Left ventricle myocardium inferior (tissue), 1 donor: ENCODE measurements around the gene NUP98. TPM values are rescaled to one million over a fixed set of nuclear protein-coding genes. Genes with fewer than 3 reads are reported as not detected.
"Not testable (repeated sequence)": the region's sequence is repeated elsewhere in the genome, so short reads cannot be mapped to it uniquely, and the experiment has no call there.

Source experiments
- DNase-seq: peaks from one replicate; pipeline ENCODE4 v3.0.0-alpha.2; 2020
- H3K27ac ChIP-seq: fragments of 200-600 bp; replicated peaks from 2 replicates; pipeline ENCODE4 v1.8.0; 2021
- H3K27me3 ChIP-seq: fragments of 200-600 bp; 2 replicates; pipeline ENCODE4 v1.8.0; 2021; ENCODE audit warnings: low read depth
- H3K36me3 ChIP-seq: fragments of 200-600 bp; 2 replicates; pipeline ENCODE4 v1.8.0; 2021
- H3K4me1 ChIP-seq: fragments of 200-600 bp; 2 replicates; pipeline ENCODE4 v1.8.0; 2021
- H3K4me3 ChIP-seq: fragments of 200-600 bp; 2 replicates; pipeline ENCODE4 v1.8.0; 2021; ENCODE audit warnings: mild to moderate bottlenecking, moderate library complexity
- H3K9me3 ChIP-seq: fragments of 200-600 bp; replicated peaks from 2 replicates; pipeline ENCODE4 v1.8.0; 2021
- intact Hi-C: fragments of 100-400 bp; cut with micrococcal nuclease; formaldehyde crosslinking; loops from one replicate; pipeline ENCODE4 v1.11.0; 2022
- total RNA-seq: library from RNA; stranded (reverse); fragmentation: NEBNext Ultra II Directional; extraction: Animal tissue kit (Norgen Biotek cat#: 25700); gene quantifications from one replicate; pipeline ENCODE4 v1.2.1, GENCODE V29; 2021
- TF ChIP-seq, protein P1 (sequence below): fragments of 200-600 bp; IDR thresholded peaks from 2 replicates; pipeline ENCODE4 v1.8.0; 2021; ENCODE audit warnings: antibody characterized with exemption, mild to moderate bottlenecking, borderline replicate concordance
- donor health status: DM: no; HTN: yes; CAD: no; lungs with severe emphysema.

Gene NUP98
- total RNA-seq, 1 donor from 2014 or later = 37.3 TPM

DNA sequence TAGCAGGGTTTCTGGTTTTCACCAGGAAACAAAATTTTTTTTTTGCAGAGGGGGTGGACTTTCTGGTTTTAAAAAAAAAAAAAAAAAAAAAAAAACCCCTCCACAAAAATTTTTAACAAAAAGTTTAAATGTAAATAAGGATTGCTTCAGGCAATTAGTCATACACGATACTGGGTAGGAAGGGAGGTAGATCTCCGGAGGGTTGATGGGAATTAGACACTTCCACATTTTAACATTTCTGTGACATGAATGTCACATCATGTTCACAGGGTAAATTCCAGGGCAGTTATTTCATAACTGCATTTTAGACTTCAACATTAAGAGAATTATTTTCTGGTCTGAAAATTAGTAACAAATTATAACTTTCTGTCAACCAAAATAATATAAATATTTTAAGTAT, 15.9 kb downstream of the NUP98 start:
- intact Hi-C loops = no loop called here
- TF ChIP-seq, protein P1, sequence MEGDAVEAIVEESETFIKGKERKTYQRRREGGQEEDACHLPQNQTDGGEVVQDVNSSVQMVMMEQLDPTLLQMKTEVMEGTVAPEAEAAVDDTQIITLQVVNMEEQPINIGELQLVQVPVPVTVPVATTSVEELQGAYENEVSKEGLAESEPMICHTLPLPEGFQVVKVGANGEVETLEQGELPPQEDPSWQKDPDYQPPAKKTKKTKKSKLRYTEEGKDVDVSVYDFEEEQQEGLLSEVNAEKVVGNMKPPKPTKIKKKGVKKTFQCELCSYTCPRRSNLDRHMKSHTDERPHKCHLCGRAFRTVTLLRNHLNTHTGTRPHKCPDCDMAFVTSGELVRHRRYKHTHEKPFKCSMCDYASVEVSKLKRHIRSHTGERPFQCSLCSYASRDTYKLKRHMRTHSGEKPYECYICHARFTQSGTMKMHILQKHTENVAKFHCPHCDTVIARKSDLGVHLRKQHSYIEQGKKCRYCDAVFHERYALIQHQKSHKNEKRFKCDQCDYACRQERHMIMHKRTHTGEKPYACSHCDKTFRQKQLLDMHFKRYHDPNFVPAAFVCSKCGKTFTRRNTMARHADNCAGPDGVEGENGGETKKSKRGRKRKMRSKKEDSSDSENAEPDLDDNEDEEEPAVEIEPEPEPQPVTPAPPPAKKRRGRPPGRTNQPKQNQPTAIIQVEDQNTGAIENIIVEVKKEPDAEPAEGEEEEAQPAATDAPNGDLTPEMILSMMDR = no peak
- Histone ChIP-seq H3K4me1 (peaks cover 31% of the 10 kb centered on the region), H3K9me3 (no peaks in the 10 kb centered on the region), H3K36me3 (peaks cover 42% of the 10 kb centered on the region), H3K27ac (no peak overlapping the region), H3K4me3 (no peak overlapping the region), H3K27me3 (no peaks in the 10 kb centered on the region)
- no peak for DNase-seq

DNA sequence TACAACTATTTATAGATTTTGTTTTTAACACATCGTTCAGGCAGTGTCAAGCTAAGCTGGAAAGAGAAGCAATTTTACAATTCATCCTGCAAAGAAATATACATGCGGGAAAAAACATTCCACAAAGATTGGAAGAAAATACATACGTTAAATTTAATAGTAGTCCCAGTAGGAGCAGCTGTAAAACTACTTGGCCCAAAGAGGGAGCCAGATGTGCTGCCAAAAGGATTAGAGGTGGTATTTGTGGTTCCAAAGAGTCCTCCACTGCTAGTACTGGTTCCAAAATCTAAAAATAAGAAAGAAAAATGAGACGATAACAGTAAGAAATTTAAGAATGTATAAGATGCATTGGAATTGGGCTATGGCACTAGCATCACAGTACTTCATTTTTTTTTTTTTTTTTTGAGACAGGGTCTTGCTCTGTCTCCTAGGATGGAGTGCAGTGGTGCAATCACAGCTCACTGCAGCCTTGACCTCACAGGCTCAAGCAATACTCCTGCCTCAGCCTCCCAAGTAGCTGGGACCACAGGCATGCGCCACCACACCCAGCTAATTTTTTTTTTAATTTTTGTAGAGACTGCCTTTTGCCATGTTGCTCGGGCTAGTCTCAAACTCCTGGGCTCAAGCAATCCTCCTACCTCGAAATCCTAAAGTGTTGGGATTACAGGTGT, 21.5 kb downstream of the NUP98 start:
- Histone ChIP-seq H3K9me3 (no peaks in the 10 kb centered on the region), H3K36me3 (peaks cover 96% of the 10 kb centered on the region), H3K27ac (no peak overlapping the region), H3K4me3 (no peak overlapping the region), H3K4me1 (peaks cover 8% of the 10 kb centered on the region), H3K27me3 (no peaks in the 10 kb centered on the region)
- intact Hi-C loops = loop anchor here (10.0 kb wide), 1 partner anchor 51 kb away; no protein-coding TSS in a partner anchor
- DNase-seq = no peak
- TF ChIP-seq, protein P1 = no peak

DNA sequence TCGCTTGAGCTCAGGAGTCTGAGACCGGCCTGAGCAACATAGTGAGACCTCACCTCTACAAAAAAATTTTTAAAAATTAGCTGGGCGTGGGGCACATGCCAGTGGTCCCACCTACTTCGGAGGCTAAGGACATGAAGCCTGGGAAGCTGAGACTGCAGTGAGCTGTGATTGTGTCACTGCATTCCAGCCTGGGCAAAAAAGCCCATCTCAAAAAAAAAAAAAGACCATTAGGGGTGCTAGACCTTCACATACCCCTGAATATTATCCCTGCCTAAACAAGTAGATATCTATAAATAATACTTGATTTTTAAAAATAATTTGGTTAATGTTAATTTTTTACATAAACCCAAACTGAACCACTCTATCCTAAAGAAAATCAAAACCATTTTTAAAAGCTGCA, 24.2 kb downstream of the NUP98 start:
- no peak overlapping the region for H3K27ac ChIP-seq
- peaks cover 8% of the 10 kb centered on the region for H3K4me1 ChIP-seq
- no peak for DNase-seq
- TF ChIP-seq, protein P1 = no peak
- H3K27me3 ChIP-seq = no peaks in the 10 kb centered on the region
- H3K4me3 ChIP-seq = no peak overlapping the region
- intact Hi-C loops = loop anchor here (10.0 kb wide), 1 partner anchor 48 kb away; no protein-coding TSS in a partner anchor
- peaks cover 99% of the 10 kb centered on the region for H3K36me3 ChIP-seq
- H3K9me3 ChIP-seq = no peaks in the 10 kb centered on the region

DNA sequence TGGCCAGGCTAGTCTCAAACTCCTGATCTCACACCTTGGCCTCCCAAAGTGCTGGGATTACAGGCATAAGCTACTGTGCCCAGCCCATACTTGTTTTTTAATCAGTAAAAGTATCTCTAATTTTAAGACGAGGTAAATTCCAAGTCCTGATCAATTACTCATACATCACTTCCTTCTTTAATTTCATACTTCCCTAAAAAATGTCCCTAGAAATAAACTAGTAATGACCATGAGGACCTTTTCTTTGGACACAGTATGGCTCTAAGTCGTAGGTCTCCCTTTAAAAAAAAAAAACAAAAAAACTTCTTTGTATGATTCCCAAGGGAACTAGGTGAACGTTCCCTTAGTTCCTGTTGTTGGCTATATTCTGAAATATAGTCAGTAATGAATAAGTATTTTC, 29.8 kb downstream of the NUP98 start:
- intact Hi-C loops = no loop called here

DNA sequence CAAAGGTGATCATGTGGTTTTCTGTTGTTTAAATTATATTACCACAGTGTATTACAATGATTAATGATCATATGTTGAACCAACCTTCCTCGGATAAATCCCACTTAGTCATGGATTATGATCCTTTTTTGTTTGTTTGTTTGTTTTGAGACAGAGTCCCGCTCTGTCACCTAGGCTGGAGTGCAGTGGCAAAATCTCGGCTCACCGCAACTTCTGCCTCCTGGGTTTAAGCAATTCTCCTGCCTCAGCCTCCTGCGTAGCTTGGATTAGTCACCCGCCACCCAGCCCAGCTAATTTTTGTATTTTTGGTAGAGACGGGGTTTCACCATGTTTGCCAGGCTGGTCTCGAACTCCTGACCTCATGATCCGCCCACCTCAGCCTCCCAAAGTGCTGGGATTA, 30.5 kb downstream of the NUP98 start:
- H3K27me3 ChIP-seq, H3K4me3 ChIP-seq, H3K4me1 ChIP-seq, intact Hi-C loops, H3K9me3 ChIP-seq, H3K27ac ChIP-seq, DNase-seq: not testable (repeated sequence)
- H3K36me3 ChIP-seq = peaks cover 100% of the 10 kb centered on the region

More for the DNA sequence above, 29.8 kb downstream of the NUP98 start:
- Histone ChIP-seq H3K4me3 (no peak overlapping the region), H3K36me3 (peaks cover 99% of the 10 kb centered on the region), H3K4me1 (no peaks in the 10 kb centered on the region), H3K27ac (no peak overlapping the region), H3K9me3 (no peaks in the 10 kb centered on the region), H3K27me3 (no peaks in the 10 kb centered on the region)
- no peak for DNase-seq
- TF ChIP-seq, protein P1 = no peak

DNA sequence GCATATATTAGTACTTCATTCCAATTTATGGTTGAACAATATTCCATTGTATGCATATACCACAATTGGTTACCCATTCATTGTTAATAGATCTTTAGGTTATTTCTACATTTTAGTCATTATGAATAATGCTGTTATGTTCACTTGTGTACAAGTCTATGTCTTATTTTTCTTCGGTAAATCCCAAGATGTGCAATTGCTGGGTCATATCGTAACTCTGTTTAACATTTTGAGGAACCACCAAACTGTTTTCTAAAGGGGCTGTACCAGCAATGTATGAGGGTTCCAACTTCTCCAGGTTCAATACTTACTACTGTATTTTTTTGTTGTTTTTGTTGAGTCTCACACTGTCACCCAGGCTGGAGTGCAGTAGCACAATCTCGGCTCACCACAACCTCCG, 33.1 kb downstream of the NUP98 start:
- no peak overlapping the region for H3K27ac ChIP-seq
- peaks cover 8% of the 10 kb centered on the region for H3K4me1 ChIP-seq
- TF ChIP-seq, protein P1 = no peak
- no peak overlapping the region for H3K4me3 ChIP-seq
- intact Hi-C loops = no loop called here
- H3K36me3 ChIP-seq = peaks cover 100% of the 10 kb centered on the region
- no peaks in the 10 kb centered on the region for H3K9me3 ChIP-seq
- DNase-seq = no peak
- no peaks in the 10 kb centered on the region for H3K27me3 ChIP-seq
